ENCODE data around the gene PRAMEF27. TPM values are rescaled to one million over a fixed set of nuclear protein-coding genes. Genes with fewer than 3 reads are reported as not detected.
"Not testable (repeated sequence)": the region's sequence is repeated elsewhere in the genome, so short reads cannot be mapped to it uniquely, and the experiment has no call there.

Gene PRAMEF27
- not detected in 2 replicates for total RNA-seq

- H3K4me1 Mint-ChIP-seq; H3K36me3 Mint-ChIP-seq (ENCODE audit: low read depth); ATAC-seq (ENCODE audit: low read depth); H3K9me3 Mint-ChIP-seq; POLR2A ChIA-PET; H3K4me3 Mint-ChIP-seq; H3K27me3 Mint-ChIP-seq; CTCF ChIA-PET; intact Hi-C loops (cut with micrococcal nuclease); DNase-seq; H3K27ac Mint-ChIP-seq: not testable (repeated sequence)
Measured at GRCh38 chr1:13056475-13056874, at the start of gene PRAMEF27. Gene PRAMEF27, minus strand, starts transcription at chr1:13056575. Its CDS starts 2,916 bp downstream, at chr1:13053659.

GRCh38 chr1:13070474-13070873 is 14.1 kb upstream of the PRAMEF27 start, which contains the start of gene PRAMEF25:
Gene PRAMEF25, plus strand, starts transcription at chr1:13070774. Its CDS starts 2,920 bp downstream, at chr1:13073694.
- POLR2A ChIA-PET; intact Hi-C loops (cut with micrococcal nuclease); H3K36me3 Mint-ChIP-seq (ENCODE audit: low read depth); H3K27ac Mint-ChIP-seq; DNase-seq; H3K27me3 Mint-ChIP-seq; H3K9me3 Mint-ChIP-seq; CTCF ChIA-PET; H3K4me3 Mint-ChIP-seq; H3K4me1 Mint-ChIP-seq; ATAC-seq (ENCODE audit: low read depth): not testable (repeated sequence)

GRCh38 chr1:13019846-13020245 is 36.5 kb downstream of the PRAMEF27 start:
- H3K27ac Mint-ChIP-seq; CTCF ChIA-PET; H3K4me3 Mint-ChIP-seq; H3K4me1 Mint-ChIP-seq; ATAC-seq (ENCODE audit: low read depth); H3K9me3 Mint-ChIP-seq; POLR2A ChIA-PET; H3K36me3 Mint-ChIP-seq (ENCODE audit: low read depth); DNase-seq; intact Hi-C loops (cut with micrococcal nuclease); H3K27me3 Mint-ChIP-seq: not testable (repeated sequence)

- intact Hi-C loops (cut with micrococcal nuclease); H3K4me3 Mint-ChIP-seq; H3K27ac Mint-ChIP-seq; H3K4me1 Mint-ChIP-seq; POLR2A ChIA-PET; DNase-seq; CTCF ChIA-PET; H3K36me3 Mint-ChIP-seq (ENCODE audit: low read depth); H3K9me3 Mint-ChIP-seq; H3K27me3 Mint-ChIP-seq; ATAC-seq (ENCODE audit: low read depth): not testable (repeated sequence)
Measured at GRCh38 chr1:13011932-13012331, 44.4 kb downstream of the PRAMEF27 start.

- CTCF ChIA-PET; H3K27me3 Mint-ChIP-seq; H3K27ac Mint-ChIP-seq; ATAC-seq (ENCODE audit: low read depth); intact Hi-C loops (cut with micrococcal nuclease); DNase-seq; H3K36me3 Mint-ChIP-seq (ENCODE audit: low read depth); H3K9me3 Mint-ChIP-seq; H3K4me1 Mint-ChIP-seq; H3K4me3 Mint-ChIP-seq; POLR2A ChIA-PET: not testable (repeated sequence)
Measured at GRCh38 chr1:13009348-13009747, 47.0 kb downstream of the PRAMEF27 start.

- H3K4me3 Mint-ChIP-seq; H3K9me3 Mint-ChIP-seq; DNase-seq; H3K27ac Mint-ChIP-seq; H3K4me1 Mint-ChIP-seq; H3K36me3 Mint-ChIP-seq (ENCODE audit: low read depth); intact Hi-C loops (cut with micrococcal nuclease); CTCF ChIA-PET; ATAC-seq (ENCODE audit: low read depth); H3K27me3 Mint-ChIP-seq; POLR2A ChIA-PET: not testable (repeated sequence)
Measured at GRCh38 chr1:13005732-13006131, 50.6 kb downstream of the PRAMEF27 start.

Other genes with a start within 250 kb of the PRAMEF27 start
- gene PRAMEF11, start 225.2 kb downstream of the PRAMEF27 start, total RNA-seq: not detected in 2 replicates
- gene HNRNPCL1, start 207.9 kb downstream of the PRAMEF27 start, total RNA-seq: not detected in 2 replicates
- gene PRAMEF2, start 199.5 kb downstream of the PRAMEF27 start, total RNA-seq: not detected in 2 replicates
- gene PRAMEF4, start 170.4 kb downstream of the PRAMEF27 start, total RNA-seq: not detected in 2 replicates
- not detected in 2 replicates for gene PRAMEF10, start 158.3 kb downstream of the PRAMEF27 start, total RNA-seq
- not detected in 2 replicates for gene PRAMEF7, start 140.0 kb downstream of the PRAMEF27 start, total RNA-seq
- not detected in 2 replicates for gene PRAMEF6, start 109.0 kb downstream of the PRAMEF27 start, total RNA-seq
- gene HNRNPCL3, start 4.2 kb upstream of the PRAMEF27 start, total RNA-seq: not detected in 2 replicates
- not detected in 2 replicates for gene PRAMEF25, start 14.2 kb upstream of the PRAMEF27 start, total RNA-seq
- not detected in 2 replicates for gene HNRNPCL2, start 60.3 kb upstream of the PRAMEF27 start, total RNA-seq
- gene PRAMEF26, start 99.4 kb upstream of the PRAMEF27 start, total RNA-seq: not detected in 2 replicates
- not detected in 2 replicates for gene HNRNPCL4, start 109.1 kb upstream of the PRAMEF27 start, total RNA-seq
- gene PRAMEF9, start 115.3 kb upstream of the PRAMEF27 start, total RNA-seq: not detected in 2 replicates
- not detected in 2 replicates for gene PRAMEF13, start 144.8 kb upstream of the PRAMEF27 start, total RNA-seq
- not detected in 2 replicates for gene PRAMEF18, start 169.6 kb upstream of the PRAMEF27 start, total RNA-seq
- gene PRAMEF5, start 197.6 kb upstream of the PRAMEF27 start, total RNA-seq: not detected in 2 replicates
- not detected in 2 replicates for gene PRAMEF8, start 228.6 kb upstream of the PRAMEF27 start, total RNA-seq
- gene PRAMEF33, start 247.0 kb upstream of the PRAMEF27 start, total RNA-seq: not detected in 2 replicates